ENCODE data around the gene PLS1.

DNA sequence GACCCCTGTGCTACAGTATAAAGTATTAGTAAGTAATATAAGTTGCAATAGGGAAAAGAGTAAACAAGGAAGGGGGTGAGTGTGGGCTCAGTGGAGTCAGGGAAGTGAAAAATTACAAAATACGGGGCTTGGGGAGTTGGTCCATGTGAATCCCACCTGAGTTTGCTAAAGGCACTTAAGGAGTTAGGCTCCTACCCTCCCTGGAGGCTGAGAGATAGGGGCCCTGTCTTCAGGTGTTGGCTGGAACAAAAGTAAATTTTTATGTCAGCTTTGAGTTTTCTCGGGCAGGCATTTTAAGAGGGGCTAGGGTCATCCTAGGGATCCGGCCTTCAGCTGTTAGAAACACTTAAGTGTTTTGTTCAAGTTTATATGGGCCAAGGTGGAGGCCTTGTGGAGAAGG, 135.9 kb downstream of the PLS1 start:
- TF ChIP-seq, protein P1, sequence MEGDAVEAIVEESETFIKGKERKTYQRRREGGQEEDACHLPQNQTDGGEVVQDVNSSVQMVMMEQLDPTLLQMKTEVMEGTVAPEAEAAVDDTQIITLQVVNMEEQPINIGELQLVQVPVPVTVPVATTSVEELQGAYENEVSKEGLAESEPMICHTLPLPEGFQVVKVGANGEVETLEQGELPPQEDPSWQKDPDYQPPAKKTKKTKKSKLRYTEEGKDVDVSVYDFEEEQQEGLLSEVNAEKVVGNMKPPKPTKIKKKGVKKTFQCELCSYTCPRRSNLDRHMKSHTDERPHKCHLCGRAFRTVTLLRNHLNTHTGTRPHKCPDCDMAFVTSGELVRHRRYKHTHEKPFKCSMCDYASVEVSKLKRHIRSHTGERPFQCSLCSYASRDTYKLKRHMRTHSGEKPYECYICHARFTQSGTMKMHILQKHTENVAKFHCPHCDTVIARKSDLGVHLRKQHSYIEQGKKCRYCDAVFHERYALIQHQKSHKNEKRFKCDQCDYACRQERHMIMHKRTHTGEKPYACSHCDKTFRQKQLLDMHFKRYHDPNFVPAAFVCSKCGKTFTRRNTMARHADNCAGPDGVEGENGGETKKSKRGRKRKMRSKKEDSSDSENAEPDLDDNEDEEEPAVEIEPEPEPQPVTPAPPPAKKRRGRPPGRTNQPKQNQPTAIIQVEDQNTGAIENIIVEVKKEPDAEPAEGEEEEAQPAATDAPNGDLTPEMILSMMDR (IDR thresholded peaks at IDR 0.05) = no peak
- no peak for TF ChIP-seq POLR2A (IDR thresholded peaks at IDR 0.05)
